Thyroid gland (tissue), 4 donors: Measurements from ENCODE around the gene LRRC56.

Source experiments
- CTCF ChIP-seq, 6 experiments: fragments of 200-600 bp in 3 of 6; fragments of 450-650 bp in 3 of 6; sonication (generic) in 3 of 6; IDR thresholded peaks; one replicate each; pipeline ENCODE4 v1.5.1; 2016 to 2019; ENCODE audit warnings: antibody characterized with exemption in 6 of 6, mild to moderate bottlenecking in 2 of 6, inconsistent platforms in 1 of 6, moderate library complexity in 1 of 6
- POLR2A ChIP-seq, 2 donors: fragments of 450-650 bp; IDR thresholded peaks; one replicate each; pipeline ENCODE4 v1.6.1; 2017; ENCODE audit warnings: antibody characterized with exemption in 2 of 2, mild to moderate bottlenecking in 2 of 2, moderate library complexity in 1 of 2

- TF ChIP-seq CTCF (IDR thresholded peaks at IDR 0.05) (no peak), POLR2A (IDR thresholded peaks at IDR 0.05) (no peak)
Observed at GRCh38 chr11:507727-508515, 29.4 kb upstream of the LRRC56 start.
